GM20431 (cell line): ENCODE measurements around the gene ARL11.

ENCODE experiments used
- in situ Hi-C: fragments of 300-500 bp; cut with MseI, MboI; formaldehyde crosslinking; loops from one replicate; pipeline ENCODE4 v1.15.0; 2020; ENCODE audit warnings: low sequenced_read_pairs; ENCODE audit not compliant: unreplicated experiment

The ARL11 gene

GRCh38 chr13:49610176-49610575, 18.1 kb upstream of the ARL11 start:
- in situ Hi-C loops, result loop anchor here (25.0 kb wide), 1 partner anchor 198 kb away; no protein-coding TSS in a partner anchor

DNA sequence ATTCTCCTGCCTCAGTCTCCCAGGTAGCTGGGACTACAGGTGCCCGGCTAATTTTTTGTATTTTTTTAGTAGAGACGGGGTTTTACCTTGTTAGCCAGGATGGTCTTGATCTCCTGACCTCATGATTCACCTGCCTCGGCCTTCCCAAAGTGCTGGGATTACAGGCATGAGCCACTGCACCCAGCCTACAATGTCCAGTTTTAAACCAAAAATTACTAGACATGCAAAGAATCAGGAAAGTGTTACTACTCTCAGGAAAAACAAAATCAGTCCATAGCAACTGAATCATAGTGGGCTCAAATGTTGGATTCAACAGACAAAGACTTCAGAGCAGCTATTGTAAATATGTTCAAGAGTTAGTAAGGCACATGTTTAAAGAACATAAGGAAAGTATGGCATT, 16.3 kb upstream of the ARL11 start:
- in situ Hi-C loops, result loop anchor here (25.0 kb wide), 1 partner anchor 200 kb away; no protein-coding TSS in a partner anchor

GRCh38 chr13:49615836-49616675, 12.3 kb upstream of the ARL11 start:
- in situ Hi-C loops, result loop anchor here (25.0 kb wide), 1 partner anchor 204 kb away; no protein-coding TSS in a partner anchor

DNA sequence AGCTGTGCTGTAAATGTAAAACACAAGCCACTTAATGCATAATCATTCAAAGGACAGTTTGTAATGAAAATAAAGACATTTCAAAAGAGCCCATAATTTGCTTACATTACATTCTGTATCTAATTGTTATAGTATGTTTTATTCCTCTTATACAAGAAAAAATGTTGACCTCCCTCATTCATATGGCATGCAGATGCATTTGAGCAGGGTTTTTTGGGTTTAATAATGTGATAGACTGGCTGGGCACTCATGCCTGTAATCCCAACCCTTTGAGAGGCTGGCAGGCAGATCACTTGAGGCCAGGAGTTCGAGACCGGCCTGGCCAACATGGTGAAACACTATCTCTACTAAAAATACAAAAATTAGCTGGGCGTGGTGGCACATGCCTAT, 11.6 kb upstream of the ARL11 start:
- in situ Hi-C loops, result loop anchor here (25.0 kb wide), 1 partner anchor 204 kb away; no protein-coding TSS in a partner anchor

GRCh38 chr13:49620170-49620621, 8.1 kb upstream of the ARL11 start:
- in situ Hi-C loops, result loop anchor here (25.0 kb wide), 1 partner anchor 208 kb away; no protein-coding TSS in a partner anchor

GRCh38 chr13:49622174-49622946, 5.9 kb upstream of the ARL11 start:
- in situ Hi-C loops, result loop anchor here (25.0 kb wide), 1 partner anchor 210 kb away; no protein-coding TSS in a partner anchor

DNA sequence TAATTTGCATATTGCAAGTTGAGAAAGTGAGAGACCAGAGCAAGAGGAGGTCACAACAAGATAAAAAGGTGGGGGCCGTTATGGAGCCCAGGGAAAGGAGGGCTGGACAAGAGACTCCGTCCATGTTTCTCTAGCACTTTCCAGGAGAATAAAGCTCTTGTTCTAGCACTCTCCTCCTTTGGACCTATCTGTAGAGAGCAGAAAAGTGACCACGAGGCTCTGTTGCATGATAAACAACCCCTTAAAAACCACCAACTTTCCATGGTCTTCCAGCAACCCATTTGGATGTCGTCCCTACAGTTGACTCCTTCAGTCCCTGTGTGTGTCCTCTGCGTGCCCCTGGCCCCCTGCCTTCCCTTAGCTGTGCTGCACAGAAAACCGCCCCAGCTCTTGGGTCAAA, 4.1 kb upstream of the ARL11 start:
- in situ Hi-C loops, result loop anchor here (25.0 kb wide), 1 partner anchor 212 kb away; no protein-coding TSS in a partner anchor

- in situ Hi-C loops, result no loop called here
These were observed 2.8 kb upstream of the ARL11 start for GRCh38 chr13:49625392-49626079.

DNA sequence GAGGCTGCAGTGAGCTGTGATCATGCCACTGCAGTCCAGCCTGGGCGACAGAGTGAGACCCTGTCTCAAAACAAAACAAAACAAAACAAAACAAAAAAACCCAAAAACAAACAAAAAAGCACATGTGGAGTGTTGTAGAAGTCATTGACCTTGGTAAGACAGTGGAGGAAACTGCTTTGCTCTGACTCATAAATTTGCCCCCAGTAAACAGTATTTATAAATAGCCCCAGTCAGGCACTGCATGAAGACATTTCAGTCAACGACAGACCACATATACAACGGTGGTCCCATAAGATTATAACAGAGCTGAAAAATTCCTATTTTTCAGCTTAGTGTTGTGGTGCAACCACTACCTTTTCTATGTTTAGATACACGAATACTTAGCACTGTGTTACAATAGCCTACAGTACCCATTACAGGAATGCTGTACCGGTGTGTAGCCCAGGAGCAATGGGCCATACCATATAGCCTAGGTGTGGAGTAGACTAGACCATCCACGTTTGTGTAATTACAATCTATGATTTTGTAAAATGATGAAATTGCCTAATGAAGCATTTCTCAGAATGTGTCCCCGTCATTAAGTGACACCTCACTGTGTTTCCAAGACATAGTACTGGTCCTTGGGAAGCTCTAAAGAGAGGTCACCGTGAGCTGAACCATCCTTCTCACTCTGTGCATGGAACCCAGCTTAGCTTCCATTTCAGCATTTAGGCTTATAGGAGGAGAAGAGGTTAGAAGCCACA, 1.1 kb downstream of the ARL11 start:
- in situ Hi-C loops, result no loop called here

- in situ Hi-C loops, result no loop called here
These were observed 1.6 kb downstream of the ARL11 start for GRCh38 chr13:49629947-49630346.

- in situ Hi-C loops, result no loop called here
These were observed 2.3 kb downstream of the ARL11 start for GRCh38 chr13:49630580-49630979.

GRCh38 chr13:49632156-49632555, 3.8 kb downstream of the ARL11 start:
- in situ Hi-C loops, result no loop called here

GRCh38 chr13:49633710-49634109, 5.4 kb downstream of the ARL11 start:
- in situ Hi-C loops, result no loop called here

DNA sequence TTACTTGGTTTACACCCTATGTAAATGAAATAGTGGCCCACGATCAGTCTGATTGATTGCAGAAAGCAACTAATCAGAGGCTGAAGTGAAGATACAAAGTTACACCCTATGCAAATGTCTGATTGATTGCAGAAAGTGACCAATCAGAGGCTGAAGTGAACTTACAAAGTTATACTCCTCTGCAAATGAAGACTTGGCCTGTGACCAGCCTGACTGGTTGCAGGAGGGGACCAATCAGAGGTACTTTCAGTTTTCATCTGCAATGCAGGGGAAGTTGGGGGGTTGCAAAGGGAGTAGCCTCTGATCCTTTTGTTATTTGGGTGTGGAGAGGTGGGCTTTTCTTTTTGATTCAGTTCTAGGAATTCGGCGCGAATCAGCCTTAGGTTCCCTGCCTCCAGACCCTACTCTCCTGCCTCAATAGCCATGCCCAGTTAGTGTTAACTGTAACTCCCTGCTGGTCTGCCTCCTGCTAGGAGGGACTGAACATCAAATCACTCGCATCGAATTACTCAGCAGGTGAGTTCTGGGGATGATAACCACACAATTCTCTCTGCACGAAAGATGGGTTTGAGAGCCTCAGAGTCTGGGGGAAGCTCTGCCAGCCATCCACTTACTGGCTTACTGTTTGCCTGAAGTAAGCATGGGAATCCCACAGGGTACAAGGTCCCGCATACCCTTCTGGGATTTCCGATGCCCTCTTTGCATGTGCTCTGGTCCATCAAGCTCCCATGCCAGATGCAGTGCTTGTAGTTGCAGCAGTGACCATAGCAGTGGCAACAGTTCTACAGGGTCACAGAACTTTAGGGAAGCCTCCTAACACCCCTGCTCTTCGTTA, 7.5 kb downstream of the ARL11 start:
- in situ Hi-C loops, result no loop called here

DNA sequence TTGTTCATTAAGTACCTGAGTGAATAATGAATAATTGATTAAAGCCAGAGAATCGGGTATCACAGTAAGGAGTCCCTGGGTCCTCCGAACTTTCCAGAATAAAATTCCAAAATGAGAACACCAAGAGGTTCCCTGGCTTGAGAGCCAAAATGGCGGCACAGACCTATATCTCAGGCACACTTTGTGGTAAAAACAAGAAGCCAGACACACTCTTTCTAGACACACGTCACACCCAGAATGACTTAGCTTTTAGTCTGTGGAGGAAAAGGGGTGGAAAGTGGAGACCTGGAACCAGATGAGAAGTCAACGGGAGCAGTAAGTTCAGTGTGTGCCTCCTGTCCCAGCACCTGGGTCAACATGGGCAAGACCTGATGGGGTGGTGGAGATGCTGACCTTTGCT, 8.4 kb downstream of the ARL11 start:
- in situ Hi-C loops, result no loop called here

DNA sequence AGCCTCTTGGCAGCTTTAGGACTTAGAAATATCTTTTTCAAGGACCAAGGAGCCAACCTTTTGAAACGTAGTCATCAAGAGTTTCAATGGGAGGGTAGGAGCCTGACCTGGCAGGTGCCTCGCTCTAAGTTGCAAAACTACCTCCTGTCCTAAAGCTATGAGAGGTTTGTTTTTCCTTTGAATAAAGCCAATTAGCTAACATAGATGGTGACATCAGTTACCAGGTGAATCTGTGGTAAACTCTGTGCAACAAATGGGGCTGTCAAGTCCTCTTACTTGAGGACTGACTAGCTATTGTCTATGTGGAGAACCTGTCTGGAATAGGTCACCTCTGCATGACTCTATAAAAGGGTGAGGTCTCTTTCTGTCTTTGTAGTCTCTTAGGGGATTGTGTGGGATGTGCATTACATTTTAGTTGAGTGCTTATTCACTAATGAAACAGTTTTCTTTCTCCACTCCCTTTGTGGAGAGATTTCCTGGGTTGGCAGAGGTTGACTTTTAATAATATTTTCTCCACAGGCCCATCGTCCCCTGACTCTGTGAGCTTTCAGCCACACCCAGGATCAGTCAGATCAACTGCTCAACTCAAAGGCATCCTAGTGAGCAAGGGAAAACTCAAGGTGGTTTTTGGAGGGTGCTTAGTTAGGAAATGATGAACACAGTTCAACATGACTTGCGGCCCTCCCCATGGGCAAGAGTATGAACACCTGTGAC, 9.9 kb downstream of the ARL11 start:
- in situ Hi-C loops, result no loop called here

DNA sequence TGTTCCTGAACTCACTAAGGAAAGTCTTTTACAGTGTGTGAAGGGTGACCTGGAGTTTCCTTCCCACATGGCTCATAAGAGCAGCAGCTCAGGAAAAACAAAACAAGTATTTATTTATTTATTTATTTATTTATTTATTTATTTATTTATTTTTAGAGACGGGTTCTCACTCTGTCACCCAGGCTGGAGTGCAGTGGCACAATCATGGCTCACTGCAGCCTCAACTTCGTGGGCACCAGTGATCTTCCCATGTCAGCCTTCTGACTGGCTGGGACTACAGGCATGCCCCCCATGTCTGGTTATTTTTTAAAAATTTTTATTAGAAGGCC, 10.4 kb downstream of the ARL11 start:
- in situ Hi-C loops, result no loop called here

DNA sequence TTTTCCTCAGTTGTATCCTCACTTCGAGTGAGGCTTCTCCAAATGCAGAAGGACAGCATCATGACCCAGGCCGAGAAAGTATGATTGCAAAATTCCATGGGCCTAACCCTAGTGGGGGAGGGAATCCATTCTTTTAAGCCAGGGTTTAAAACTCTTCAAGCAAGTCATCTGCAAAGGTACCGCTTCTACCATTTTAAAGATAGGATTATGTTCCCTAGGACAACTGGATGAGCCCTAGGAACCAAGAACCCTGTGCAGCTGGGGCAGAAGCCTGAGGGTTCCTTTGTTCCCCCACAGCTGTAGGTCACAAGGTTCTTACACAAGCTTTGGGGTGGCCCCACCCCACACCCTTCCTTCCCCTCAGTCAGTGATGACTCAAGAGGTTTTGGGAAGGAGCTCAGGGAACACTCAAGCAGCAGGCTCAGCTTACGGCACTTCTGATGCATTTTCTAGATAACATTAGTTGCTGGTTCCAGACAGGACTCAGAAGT, 13.5 kb downstream of the ARL11 start:
- in situ Hi-C loops, result no loop called here
